Tibial nerve (tissue), 4 donors: ENCODE results near the gene RPL3.

ENCODE experiments used
- CTCF ChIP-seq, 5 experiments: fragments of 200-600 bp in 3 of 5; fragments of 450-650 bp in 2 of 5; sonication (generic) in 3 of 5; IDR thresholded peaks; one replicate each; pipeline ENCODE4 v1.5.1; 2016 to 2019; ENCODE audit warnings: antibody characterized with exemption in 5 of 5, mild to moderate bottlenecking in 3 of 5, moderate library complexity in 2 of 5
- EP300 ChIP-seq, 2 donors: sonication (generic); formaldehyde crosslinking; IDR thresholded peaks; one replicate each; pipeline ENCODE4 v1.6.1; 2017; ENCODE audit warnings: antibody characterized with exemption in 2 of 2, mild to moderate bottlenecking in 1 of 2
- POLR2A ChIP-seq, 2 donors: fragments of 450-650 bp; IDR thresholded peaks; one replicate each; pipeline ENCODE4 v1.6.1; 2017; ENCODE audit warnings: antibody characterized with exemption in 2 of 2, mild to moderate bottlenecking in 2 of 2, moderate library complexity in 2 of 2

DNA sequence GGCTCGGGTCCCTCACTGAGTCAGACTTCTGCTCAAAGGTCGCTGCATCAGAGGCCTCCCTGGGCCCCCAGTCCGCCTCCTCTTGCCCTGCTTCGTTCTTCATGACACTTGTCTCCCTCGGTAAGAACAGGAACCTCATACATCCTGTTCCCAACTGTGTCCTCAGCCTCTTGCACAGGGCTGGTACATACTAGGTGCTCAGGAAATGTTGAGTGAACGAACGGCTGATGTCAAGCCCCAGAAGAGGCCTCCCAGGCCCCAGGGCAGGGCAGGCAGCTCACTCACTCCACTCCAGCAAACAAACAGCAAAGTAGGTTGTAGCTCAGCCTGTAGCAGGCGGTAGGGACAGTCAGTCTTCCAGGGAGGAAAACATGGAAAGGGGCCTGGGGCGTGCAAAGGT is 47.6 kb upstream of the RPL3 start:
- TF ChIP-seq POLR2A (IDR thresholded peaks at IDR 0.05) (no peak), CTCF (IDR thresholded peaks at IDR 0.05) (no peak), EP300 (IDR thresholded peaks at IDR 0.05) (no peak)
